Gastrocnemius medialis (tissue), 4 donors: Measurements from ENCODE around the gene SLC10A3. TPM values are rescaled to one million over a fixed set of nuclear protein-coding genes. Genes with fewer than 3 reads are reported as not detected.

ENCODE experiments used
- ATAC-seq, 2 donors: fragments of 150-250 bp; one replicate each; pipeline ENCODE4 v1.9.1; 2016
- DNase-seq, 2 donors: peaks; one replicate each; pipeline ENCODE4 v3.0.0-alpha.2; 2019
- H3K27ac ChIP-seq, 4 donors: fragments of 200-600 bp; sonication (generic); 1 replicate in 1 of 4; 2 replicates in 3 of 4; pipeline ENCODE4 v1.5.1; 2016 to 2018; ENCODE audit warnings: mild to moderate bottlenecking in 2 of 4, moderate library complexity in 1 of 4
- H3K27me3 ChIP-seq, 3 donors: fragments of 200-600 bp; sonication (generic) in 2 of 3; 1 replicate in 1 of 3; 2 replicates in 2 of 3; pipeline versions ENCODE4 v1.5.1 to v1.6.0; 2016 to 2019; ENCODE audit warnings: mild to moderate bottlenecking in 1 of 3, moderate library complexity in 1 of 3
- H3K36me3 ChIP-seq, 2 donors: fragments of 200-600 bp; sonication (generic) in 1 of 2; one replicate each; pipeline ENCODE4 v1.5.1; 2017 to 2018
- H3K4me1 ChIP-seq, 2 donors: fragments of 200-600 bp; sonication (generic) in 1 of 2; one replicate each; pipeline ENCODE4 v1.5.1; 2016 to 2017; ENCODE audit warnings: mild to moderate bottlenecking in 2 of 2
- H3K4me3 ChIP-seq, 4 donors: fragments of 200-600 bp; sonication (generic) in 3 of 4; 1 replicate in 1 of 4; 2 replicates in 3 of 4; pipeline ENCODE4 v1.5.1; 2016 to 2019; ENCODE audit warnings: mild to moderate bottlenecking in 2 of 4
- H3K9me3 ChIP-seq, 3 donors: fragments of 200-600 bp; sonication (generic) in 2 of 3; 1 replicate in 1 of 3; 2 replicates in 2 of 3; pipeline ENCODE4 v1.5.1; 2016 to 2019
- CTCF ChIP-seq, 5 experiments: fragments of 450-650 bp in 3 of 5; fragments of 200-600 bp in 2 of 5; sonication (generic) in 2 of 5; IDR thresholded peaks in 4 of 5; conservative IDR thresholded peaks in 1 of 5; 1 replicate in 4 of 5; 2 replicates in 1 of 5; pipeline ENCODE4 v1.5.1; 2016 to 2019; ENCODE audit warnings: antibody characterized with exemption in 5 of 5, mild to moderate bottlenecking in 3 of 5, moderate library complexity in 3 of 5
- POLR2A ChIP-seq, 2 donors: fragments of 450-650 bp; IDR thresholded peaks; one replicate each; pipeline ENCODE4 v1.6.1; 2017; ENCODE audit warnings: antibody characterized with exemption in 2 of 2, mild to moderate bottlenecking in 2 of 2, moderate library complexity in 2 of 2
- in situ Hi-C, 4 donors: fragments of 200-750 bp; cut with MboI; loops; one replicate each; pipeline versions ENCODE4 v1.15.0 to v1.8.0; 2017; ENCODE audit warnings: low sequenced_read_pairs in 4 of 4
- intact Hi-C: fragments of 100-400 bp; cut with DNase I; formaldehyde crosslinking; loops from one replicate; pipeline ENCODE4 v1.15.1; 2023; ENCODE audit warnings: low total_unique reads
- total RNA-seq, 4 donors: library from RNA; depleted of rRNA; stranded (reverse); fragments of >200 nt; gene quantifications; one replicate each; pipeline versions ENCODE4 v1.1.0 to v1.2.3, GENCODE V29; 2016

SLC10A3 gene
- total RNA-seq, 4 donors from 2014 or later: 11.8 to 33.3 (median 21.0) TPM

GRCh38 chrX:154458954-154459778, 31.3 kb downstream of the SLC10A3 start:
- Histone ChIP-seq H3K4me1 (no peaks in the 10 kb centered on the region), H3K27me3 (no peaks in the 10 kb centered on the region), H3K36me3 (no peaks in the 10 kb centered on the region), H3K4me3 (peak overlapping the region; percentile 34 to 61 (median 52)), H3K9me3 (no peaks in the 10 kb centered on the region), H3K27ac (peak overlapping the region in 3 of 4 donors; percentile 24 to 58 (median 55))
- intact Hi-C loops (no loop called here), in situ Hi-C loops (no loop called here)
- ATAC-seq (peak in 1 of 2 donors; percentile 36), DNase-seq (peak in 1 of 2 donors; percentile 36)
- TF ChIP-seq POLR2A (IDR thresholded peaks at IDR 0.05) (no peak), CTCF (IDR thresholded peaks at IDR 0.05 in 4 of 5, conservative IDR thresholded peaks at IDR 0.05 in 1 of 5) (no peak)

- DNase-seq: no peak
- H3K9me3 ChIP-seq: no peaks in the 10 kb centered on the region
- no peaks in the 10 kb centered on the region for H3K4me1 ChIP-seq
- H3K27ac ChIP-seq: peak within 1 kb of the TSS in 3 of 4 donors; percentile 24 to 58 (median 55)
- in situ Hi-C loops (no loop called here), intact Hi-C loops (no loop called here)
- ATAC-seq: peak; percentile 50 to 81
- no peaks in the 10 kb centered on the region for H3K27me3 ChIP-seq
- no peak for TF ChIP-seq CTCF (IDR thresholded peaks at IDR 0.05 in 4 of 5, conservative IDR thresholded peaks at IDR 0.05 in 1 of 5)
- TF ChIP-seq POLR2A (IDR thresholded peaks at IDR 0.05): peak; percentile 57 to 85
- peak within 1 kb of the TSS; percentile 35 to 61 (median 52) for H3K4me3 ChIP-seq
- H3K36me3 ChIP-seq: no peaks in the 10 kb centered on the region
These were observed 32.1 kb downstream of the SLC10A3 start, which contains the start of gene PLXNA3 for GRCh38 chrX:154458116-154458953. TSS of gene PLXNA3 (plus strand) at chrX:154458281. CDS start at chrX:154460184, 1,903 bp downstream.

GRCh38 chrX:154457491-154458115, 32.8 kb downstream of the SLC10A3 start:
- in situ Hi-C loops: no loop called here
- Histone ChIP-seq H3K27ac (peak overlapping the region in 2 of 4 donors; percentile 50 to 58), H3K9me3 (no peaks in the 10 kb centered on the region), H3K27me3 (no peaks in the 10 kb centered on the region), H3K4me1 (no peaks in the 10 kb centered on the region), H3K36me3 (no peaks in the 10 kb centered on the region), H3K4me3 (peak overlapping the region; percentile 29 to 59 (median 39))
- intact Hi-C loops: no loop called here
- DNase-seq: no peak
- ATAC-seq: peak; percentile 36 to 49
- TF ChIP-seq CTCF (IDR thresholded peaks at IDR 0.05 in 4 of 5, conservative IDR thresholded peaks at IDR 0.05 in 1 of 5): no peak
- no peak for TF ChIP-seq POLR2A (IDR thresholded peaks at IDR 0.05)

- Histone ChIP-seq H3K27me3 (no peaks in the 10 kb centered on the region), H3K4me1 (no peaks in the 10 kb centered on the region), H3K9me3 (no peaks in the 10 kb centered on the region), H3K27ac (no peak overlapping the region), H3K36me3 (peaks cover 0 to 27% of the 10 kb centered on the region in 2 donors), H3K4me3 (no peak overlapping the region)
- in situ Hi-C loops: no loop called here
- ATAC-seq (no peak), DNase-seq (no peak)
- TF ChIP-seq CTCF (IDR thresholded peaks at IDR 0.05 in 4 of 5, conservative IDR thresholded peaks at IDR 0.05 in 1 of 5) (no peak), POLR2A (IDR thresholded peaks at IDR 0.05) (no peak)
- intact Hi-C loops: no loop called here
These were observed 37.6 kb downstream of the SLC10A3 start for GRCh38 chrX:154452823-154453222.
